ENCODE results near the gene DNAH2. TPM values are rescaled to one million over a fixed set of nuclear protein-coding genes. Genes with fewer than 3 reads are reported as not detected.

Gene DNAH2
- total and polyA plus RNA-seq, 2 of the 13 experiments (the other 11 are each of a cell fraction or from before 2014, with no cell fraction given), result not detected

DNA sequence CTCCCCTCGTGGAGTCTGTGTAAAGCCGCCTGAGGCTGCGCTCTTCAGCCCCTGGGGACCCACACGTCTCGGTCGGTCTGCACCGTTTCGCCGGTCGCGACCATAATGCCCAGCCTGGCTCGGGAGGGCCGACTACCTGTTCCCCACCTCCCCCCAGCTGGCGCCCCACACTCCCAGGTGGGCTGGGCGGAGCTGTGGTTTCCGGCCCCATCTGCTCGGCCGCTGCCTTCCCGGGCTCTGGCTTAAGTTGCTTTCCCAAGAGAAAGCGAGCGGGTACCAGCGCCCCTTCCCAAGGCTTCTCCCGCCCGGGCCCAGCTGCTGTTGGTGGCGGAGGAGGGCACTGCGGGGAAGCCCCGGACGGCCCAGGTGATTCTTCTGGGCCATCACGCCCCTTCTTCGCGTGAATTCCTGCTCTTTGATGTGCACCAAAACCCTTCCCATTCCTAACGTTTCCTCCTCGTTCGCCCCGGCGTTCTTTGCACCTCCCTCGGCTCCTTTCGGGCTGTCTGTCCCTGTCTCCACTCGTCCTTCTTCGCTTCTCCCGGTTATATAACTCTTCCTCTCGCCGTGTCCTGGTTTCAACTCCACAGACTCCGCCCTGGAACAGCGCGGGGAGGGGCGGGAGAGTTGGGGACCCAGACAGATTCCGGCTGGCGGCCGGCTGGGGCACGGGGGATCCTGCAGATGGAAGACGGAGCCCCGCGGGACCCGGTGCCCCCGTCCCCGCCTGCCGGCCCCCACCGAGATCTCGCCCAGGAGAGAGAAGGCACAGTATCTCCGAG, 118.5 kb downstream of the DNAH2 start (continued):
- TF ChIP-seq GZF1 (CRISPR knock-in tag; IDR thresholded peaks at IDR 0.05), result peak; percentile 4; the same call in 1 of the 2 replicates
- TF ChIP-seq ZFP82 (CRISPR knock-in tag; IDR thresholded peaks at IDR 0.05; ENCODE audit: borderline replicate concordance), result peak; percentile 88; the same call in 1 of the 2 replicates
- TF ChIP-seq HMG20B (CRISPR knock-in tag; conservative IDR thresholded peaks at IDR 0.05), result no peak
- TF ChIP-seq, protein P1, sequence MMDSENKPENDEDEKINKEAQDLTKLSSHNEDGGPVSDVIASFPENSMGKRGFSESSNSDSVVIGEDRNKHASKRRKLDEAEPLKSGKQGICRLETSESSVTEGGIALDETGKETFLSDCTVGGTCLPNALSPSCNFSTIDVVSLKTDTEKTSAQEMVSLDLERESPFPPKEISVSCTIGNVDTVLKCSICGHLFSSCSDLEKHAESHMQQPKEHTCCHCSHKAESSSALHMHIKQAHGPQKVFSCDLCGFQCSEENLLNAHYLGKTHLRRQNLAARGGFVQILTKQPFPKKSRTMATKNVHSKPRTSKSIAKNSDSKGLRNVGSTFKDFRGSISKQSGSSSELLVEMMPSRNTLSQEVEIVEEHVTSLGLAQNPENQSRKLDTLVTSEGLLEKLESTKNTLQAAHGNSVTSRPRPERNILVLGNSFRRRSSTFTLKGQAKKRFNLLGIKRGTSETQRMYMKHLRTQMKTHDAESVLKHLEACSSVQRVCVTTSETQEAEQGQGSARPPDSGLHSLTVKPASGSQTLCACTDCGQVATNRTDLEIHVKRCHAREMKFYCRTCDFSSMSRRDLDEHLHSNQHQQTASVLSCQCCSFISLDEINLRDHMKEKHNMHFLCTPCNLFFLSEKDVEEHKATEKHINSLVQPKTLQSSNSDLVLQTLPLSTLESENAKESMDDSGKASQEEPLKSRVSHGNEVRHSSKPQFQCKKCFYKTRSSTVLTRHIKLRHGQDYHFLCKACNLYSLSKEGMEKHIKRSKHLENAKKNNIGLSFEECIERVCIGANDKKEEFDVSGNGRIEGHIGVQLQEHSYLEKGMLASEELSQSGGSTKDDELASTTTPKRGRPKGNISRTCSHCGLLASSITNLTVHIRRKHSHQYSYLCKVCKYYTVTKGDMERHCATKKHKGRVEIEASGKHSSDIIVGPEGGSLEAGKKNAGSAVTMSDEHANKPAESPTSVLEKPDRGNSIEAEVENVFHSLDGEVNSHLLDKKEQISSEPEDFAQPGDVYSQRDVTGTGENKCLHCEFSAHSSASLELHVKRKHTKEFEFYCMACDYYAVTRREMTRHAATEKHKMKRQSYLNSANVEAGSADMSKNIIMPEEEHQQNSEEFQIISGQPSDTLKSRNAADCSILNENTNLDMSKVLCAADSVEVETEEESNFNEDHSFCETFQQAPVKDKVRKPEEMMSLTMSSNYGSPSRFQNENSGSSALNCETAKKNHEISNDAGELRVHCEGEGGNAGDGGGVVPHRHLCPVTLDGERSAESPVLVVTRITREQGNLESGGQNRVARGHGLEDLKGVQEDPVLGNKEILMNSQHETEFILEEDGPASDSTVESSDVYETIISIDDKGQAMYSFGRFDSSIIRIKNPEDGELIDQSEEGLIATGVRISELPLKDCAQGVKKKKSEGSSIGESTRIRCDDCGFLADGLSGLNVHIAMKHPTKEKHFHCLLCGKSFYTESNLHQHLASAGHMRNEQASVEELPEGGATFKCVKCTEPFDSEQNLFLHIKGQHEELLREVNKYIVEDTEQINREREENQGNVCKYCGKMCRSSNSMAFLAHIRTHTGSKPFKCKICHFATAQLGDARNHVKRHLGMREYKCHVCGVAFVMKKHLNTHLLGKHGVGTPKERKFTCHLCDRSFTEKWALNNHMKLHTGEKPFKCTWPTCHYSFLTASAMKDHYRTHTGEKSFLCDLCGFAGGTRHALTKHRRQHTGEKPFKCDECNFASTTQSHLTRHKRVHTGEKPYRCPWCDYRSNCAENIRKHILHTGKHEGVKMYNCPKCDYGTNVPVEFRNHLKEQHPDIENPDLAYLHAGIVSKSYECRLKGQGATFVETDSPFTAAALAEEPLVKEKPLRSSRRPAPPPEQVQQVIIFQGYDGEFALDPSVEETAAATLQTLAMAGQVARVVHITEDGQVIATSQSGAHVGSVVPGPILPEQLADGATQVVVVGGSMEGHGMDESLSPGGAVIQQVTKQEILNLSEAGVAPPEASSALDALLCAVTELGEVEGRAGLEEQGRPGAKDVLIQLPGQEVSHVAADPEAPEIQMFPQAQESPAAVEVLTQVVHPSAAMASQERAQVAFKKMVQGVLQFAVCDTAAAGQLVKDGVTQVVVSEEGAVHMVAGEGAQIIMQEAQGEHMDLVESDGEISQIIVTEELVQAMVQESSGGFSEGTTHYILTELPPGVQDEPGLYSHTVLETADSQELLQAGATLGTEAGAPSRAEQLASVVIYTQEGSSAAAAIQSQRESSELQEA (CRISPR knock-in tag; IDR thresholded peaks at IDR 0.05; ENCODE audit: not compliant biosample characterization), result no peak
- TF ChIP-seq, protein P2, sequence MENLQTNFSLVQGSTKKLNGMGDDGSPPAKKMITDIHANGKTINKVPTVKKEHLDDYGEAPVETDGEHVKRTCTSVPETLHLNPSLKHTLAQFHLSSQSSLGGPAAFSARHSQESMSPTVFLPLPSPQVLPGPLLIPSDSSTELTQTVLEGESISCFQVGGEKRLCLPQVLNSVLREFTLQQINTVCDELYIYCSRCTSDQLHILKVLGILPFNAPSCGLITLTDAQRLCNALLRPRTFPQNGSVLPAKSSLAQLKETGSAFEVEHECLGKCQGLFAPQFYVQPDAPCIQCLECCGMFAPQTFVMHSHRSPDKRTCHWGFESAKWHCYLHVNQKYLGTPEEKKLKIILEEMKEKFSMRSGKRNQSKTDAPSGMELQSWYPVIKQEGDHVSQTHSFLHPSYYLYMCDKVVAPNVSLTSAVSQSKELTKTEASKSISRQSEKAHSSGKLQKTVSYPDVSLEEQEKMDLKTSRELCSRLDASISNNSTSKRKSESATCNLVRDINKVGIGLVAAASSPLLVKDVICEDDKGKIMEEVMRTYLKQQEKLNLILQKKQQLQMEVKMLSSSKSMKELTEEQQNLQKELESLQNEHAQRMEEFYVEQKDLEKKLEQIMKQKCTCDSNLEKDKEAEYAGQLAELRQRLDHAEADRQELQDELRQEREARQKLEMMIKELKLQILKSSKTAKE (CRISPR knock-in tag; IDR thresholded peaks at IDR 0.05; ENCODE audit: borderline replicate concordance), result peak; percentile 60; the same call in 1 of the 2 replicates
- TF ChIP-seq, protein P3, sequence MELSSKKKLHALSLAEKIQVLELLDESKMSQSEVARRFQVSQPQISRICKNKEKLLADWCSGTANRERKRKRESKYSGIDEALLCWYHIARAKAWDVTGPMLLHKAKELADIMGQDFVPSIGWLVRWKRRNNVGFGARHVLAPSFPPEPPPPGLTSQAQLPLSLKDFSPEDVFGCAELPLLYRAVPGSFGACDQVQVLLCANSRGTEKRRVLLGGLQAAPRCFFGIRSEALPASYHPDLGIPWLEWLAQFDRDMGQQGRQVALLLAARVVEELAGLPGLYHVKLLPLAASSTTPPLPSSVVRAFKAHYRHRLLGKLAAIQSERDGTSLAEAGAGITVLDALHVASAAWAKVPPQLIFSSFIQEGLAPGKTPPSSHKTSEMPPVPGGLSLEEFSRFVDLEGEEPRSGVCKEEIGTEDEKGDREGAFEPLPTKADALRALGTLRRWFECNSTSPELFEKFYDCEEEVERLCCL (CRISPR knock-in tag; IDR thresholded peaks at IDR 0.05; ENCODE audit: borderline replicate concordance), result 0 out of 2 replicates have a peak, but pooled peaks have one; percentile 28
- TF ChIP-seq, protein P4, sequence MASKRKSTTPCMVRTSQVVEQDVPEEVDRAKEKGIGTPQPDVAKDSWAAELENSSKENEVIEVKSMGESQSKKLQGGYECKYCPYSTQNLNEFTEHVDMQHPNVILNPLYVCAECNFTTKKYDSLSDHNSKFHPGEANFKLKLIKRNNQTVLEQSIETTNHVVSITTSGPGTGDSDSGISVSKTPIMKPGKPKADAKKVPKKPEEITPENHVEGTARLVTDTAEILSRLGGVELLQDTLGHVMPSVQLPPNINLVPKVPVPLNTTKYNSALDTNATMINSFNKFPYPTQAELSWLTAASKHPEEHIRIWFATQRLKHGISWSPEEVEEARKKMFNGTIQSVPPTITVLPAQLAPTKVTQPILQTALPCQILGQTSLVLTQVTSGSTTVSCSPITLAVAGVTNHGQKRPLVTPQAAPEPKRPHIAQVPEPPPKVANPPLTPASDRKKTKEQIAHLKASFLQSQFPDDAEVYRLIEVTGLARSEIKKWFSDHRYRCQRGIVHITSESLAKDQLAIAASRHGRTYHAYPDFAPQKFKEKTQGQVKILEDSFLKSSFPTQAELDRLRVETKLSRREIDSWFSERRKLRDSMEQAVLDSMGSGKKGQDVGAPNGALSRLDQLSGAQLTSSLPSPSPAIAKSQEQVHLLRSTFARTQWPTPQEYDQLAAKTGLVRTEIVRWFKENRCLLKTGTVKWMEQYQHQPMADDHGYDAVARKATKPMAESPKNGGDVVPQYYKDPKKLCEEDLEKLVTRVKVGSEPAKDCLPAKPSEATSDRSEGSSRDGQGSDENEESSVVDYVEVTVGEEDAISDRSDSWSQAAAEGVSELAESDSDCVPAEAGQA (IDR thresholded peaks at IDR 0.05; ENCODE audit: low read depth), result no peak
- TF ChIP-seq, protein P4 (CRISPR knock-in tag; IDR thresholded peaks at IDR 0.05; ENCODE audit: borderline replicate concordance), result 0 out of 2 replicates have a peak, but pooled peaks have one; percentile 28
- no peak for TF ChIP-seq NR2F6 (IDR thresholded peaks at IDR 0.05)
- no peak; the same call in 1 of the 2 replicates for TF ChIP-seq NR2F6 (CRISPR knock-in tag; IDR thresholded peaks at IDR 0.05)
